ENCODE data around the gene DQX1. TPM values are rescaled to one million over a fixed set of nuclear protein-coding genes. Genes with fewer than 3 reads are reported as not detected.

DQX1 gene
- total RNA-seq, 1 donor from 2014 or later: not detected

GRCh38 chr2:74555610-74556103, 29.6 kb upstream of the DQX1 start:
- no peak for DNase-seq (ENCODE audit: extremely low read depth, low read depth, low spot score)

- no peak for DNase-seq (ENCODE audit: extremely low read depth, low read depth, low spot score)
These were observed 28.9 kb upstream of the DQX1 start for GRCh38 chr2:74554820-74555531.

GRCh38 chr2:74553892-74554819, 28.1 kb upstream of the DQX1 start, which contains the start of the genes DOK1 and LOXL3:
DOK1 (plus strand) TSS chr2:74554720; CDS start chr2:74554755, 35 bp downstream.
LOXL3 (minus strand) TSS chr2:74553942; CDS start chr2:74552634, 1,308 bp downstream.
- DNase-seq (ENCODE audit: extremely low read depth, low read depth, low spot score): no peak

- DNase-seq (ENCODE audit: extremely low read depth, low read depth, low spot score): no peak
These were observed 27.1 kb upstream of the DQX1 start for GRCh38 chr2:74552914-74553811.

GRCh38 chr2:74551942-74552913, 26.2 kb upstream of the DQX1 start:
- no peak for DNase-seq (ENCODE audit: extremely low read depth, low read depth, low spot score)

GRCh38 chr2:74551530-74551929, 25.5 kb upstream of the DQX1 start:
- DNase-seq (ENCODE audit: extremely low read depth, low read depth, low spot score): no peak

- DNase-seq (ENCODE audit: extremely low read depth, low read depth, low spot score): no peak
These were observed 24.2 kb upstream of the DQX1 start for GRCh38 chr2:74550231-74550630.

- no peak for DNase-seq (ENCODE audit: extremely low read depth, low read depth, low spot score)
These were observed 23.1 kb upstream of the DQX1 start for GRCh38 chr2:74548900-74549826.

GRCh38 chr2:74548285-74548899, 22.4 kb upstream of the DQX1 start:
- no peak for DNase-seq (ENCODE audit: extremely low read depth, low read depth, low spot score)

- DNase-seq (ENCODE audit: extremely low read depth, low read depth, low spot score): no peak
These were observed 20.0 kb upstream of the DQX1 start for GRCh38 chr2:74546004-74546403.

GRCh38 chr2:74544634-74545033, 18.6 kb upstream of the DQX1 start:
- DNase-seq (ENCODE audit: extremely low read depth, low read depth, low spot score): no peak

- DNase-seq (ENCODE audit: extremely low read depth, low read depth, low spot score): no peak
These were observed 16.9 kb upstream of the DQX1 start for GRCh38 chr2:74542978-74543377.

- no peak for DNase-seq (ENCODE audit: extremely low read depth, low read depth, low spot score)
These were observed 14.3 kb upstream of the DQX1 start for GRCh38 chr2:74540291-74540690.

GRCh38 chr2:74538881-74539339, 12.9 kb upstream of the DQX1 start:
- DNase-seq (ENCODE audit: extremely low read depth, low read depth, low spot score): no peak

GRCh38 chr2:74537140-74537539, 11.1 kb upstream of the DQX1 start:
- DNase-seq (ENCODE audit: extremely low read depth, low read depth, low spot score): no peak

GRCh38 chr2:74536166-74536950, 10.3 kb upstream of the DQX1 start:
- no peak for DNase-seq (ENCODE audit: extremely low read depth, low read depth, low spot score)

GRCh38 chr2:74535440-74535965, 9.5 kb upstream of the DQX1 start:
- no peak for DNase-seq (ENCODE audit: extremely low read depth, low read depth, low spot score)
